Right lobe of liver (tissue), 6 donors: Measurements from ENCODE around the gene SMIM26. TPM values are rescaled to one million over a fixed set of nuclear protein-coding genes. Genes with fewer than 3 reads are reported as not detected.
A peak's percentile ranks its signal among the peaks of the same experiment; 100 is the strongest.

ENCODE experiments used
- ATAC-seq, 4 donors: fragments of 200-7000 bp; cut with Tn5 transposase; one replicate each; pipeline ENCODE4 v1.9.1; 2020; ENCODE audit warnings: mild to moderate bottlenecking in 4 of 4, moderate library complexity in 4 of 4
- DNase-seq, 3 donors: peaks; one replicate each; pipeline ENCODE4 v3.0.0-alpha.2; 2020
- H3K27ac ChIP-seq, 3 donors: fragments of 200-600 bp; one replicate each; pipeline ENCODE4 v1.8.0; 2022
- H3K27me3 ChIP-seq, 2 donors: fragments of 200-600 bp; one replicate each; pipeline ENCODE4 v1.8.0; 2022
- H3K36me3 ChIP-seq, 4 donors: fragments of 200-600 bp; sonication (generic) in 1 of 4; one replicate each; pipeline versions ENCODE4 v1.5.1 to v1.8.0; 2017 to 2022; ENCODE audit warnings: control low read depth in 1 of 4
- H3K4me1 ChIP-seq, 4 donors: fragments of 200-600 bp; sonication (generic) in 1 of 4; one replicate each; pipeline versions ENCODE4 v1.5.1 to v1.8.0; 2017 to 2022; ENCODE audit warnings: control low read depth in 1 of 4
- H3K4me3 ChIP-seq, 3 donors: fragments of 200-600 bp; one replicate each; pipeline ENCODE4 v1.8.0; 2022
- H3K9me3 ChIP-seq, 4 donors: fragments of 200-600 bp; sonication (generic) in 1 of 4; one replicate each; pipeline versions ENCODE4 v1.5.1 to v1.8.0; 2017 to 2022; ENCODE audit warnings: control low read depth in 1 of 4
- POLR2A ChIP-seq: fragments of 450-650 bp; IDR thresholded peaks from one replicate; pipeline ENCODE4 v1.6.1; 2017; ENCODE audit warnings: antibody characterized with exemption, mild to moderate bottlenecking
- WGBS: methylation state at CpG from one replicate; pipeline ENCODE4 v1.1.6; 2018; ENCODE audit warnings: low coverage, low lambda C conversion rate; ENCODE audit not compliant: insufficient coverage; ENCODE audit errors: missing lambda C conversion rate; 5-methylcytosine and 5-hydroxymethylcytosine counted together
- intact Hi-C, 2 donors: fragments of 100-400 bp; cut with DNase I; formaldehyde crosslinking; loops; one replicate each; pipeline versions ENCODE4 v1.11.2 to v1.14.1; 2022
- total RNA-seq, 6 experiments: library from RNA; depleted of rRNA in 2 of 6; stranded (reverse); fragments of >200 nt in 2 of 6; fragmentation: NEBNext Ultra II Directional in 3 of 6; extraction: Animal tissue kit (Norgen Biotek cat#: 25700) in 3 of 6; gene quantifications; one replicate each; pipeline versions ENCODE4 v1.1.0 to v1.2.4, GENCODE V29; 2016 to 2023
- TF ChIP-seq, protein P1 (sequence below), 4 donors: fragments of 200-600 bp in 3 of 4; fragments of 450-650 bp in 1 of 4; IDR thresholded peaks; one replicate each; pipeline versions ENCODE4 v1.5.1 to v1.8.0; 2016 to 2022; ENCODE audit warnings: antibody characterized with exemption in 4 of 4, mild to moderate bottlenecking in 2 of 4
- donor health status: DM: no; HTN: yes; CAD: no.
- donor health status: DM: no; HTN: no; CAD: no.
- donor health status: DM: no; HTN: no; CAD: no.
- donor health status: DM: no; HTN: yes; CAD: no.
- donor health status: DM: no; HTN: yes; CAD: no.

Gene SMIM26
- total RNA-seq, 6 experiments from 2014 or later, result 38.5 to 104 (median 42.4) TPM

GRCh38 chr20:18527339-18527738 is 39.9 kb upstream of the SMIM26 start:
- H3K9me3 ChIP-seq, result no peaks in the 10 kb centered on the region
- H3K4me1 ChIP-seq, result no peaks in the 10 kb centered on the region
- H3K27ac ChIP-seq, result no peak overlapping the region
- WGBS, result 83% methylated on average over 2 of the region's 2 CpGs
- DNase-seq (no peak), ATAC-seq (peak in 1 of 4 donors; percentile 17)
- no peak overlapping the region for H3K4me3 ChIP-seq
- intact Hi-C loops, result no loop called here
- peaks cover 0 to 83% (median 31%) of the 10 kb centered on the region in 4 donors for H3K36me3 ChIP-seq
- H3K27me3 ChIP-seq, result no peaks in the 10 kb centered on the region
- no peak for TF ChIP-seq POLR2A
- TF ChIP-seq, protein P1, sequence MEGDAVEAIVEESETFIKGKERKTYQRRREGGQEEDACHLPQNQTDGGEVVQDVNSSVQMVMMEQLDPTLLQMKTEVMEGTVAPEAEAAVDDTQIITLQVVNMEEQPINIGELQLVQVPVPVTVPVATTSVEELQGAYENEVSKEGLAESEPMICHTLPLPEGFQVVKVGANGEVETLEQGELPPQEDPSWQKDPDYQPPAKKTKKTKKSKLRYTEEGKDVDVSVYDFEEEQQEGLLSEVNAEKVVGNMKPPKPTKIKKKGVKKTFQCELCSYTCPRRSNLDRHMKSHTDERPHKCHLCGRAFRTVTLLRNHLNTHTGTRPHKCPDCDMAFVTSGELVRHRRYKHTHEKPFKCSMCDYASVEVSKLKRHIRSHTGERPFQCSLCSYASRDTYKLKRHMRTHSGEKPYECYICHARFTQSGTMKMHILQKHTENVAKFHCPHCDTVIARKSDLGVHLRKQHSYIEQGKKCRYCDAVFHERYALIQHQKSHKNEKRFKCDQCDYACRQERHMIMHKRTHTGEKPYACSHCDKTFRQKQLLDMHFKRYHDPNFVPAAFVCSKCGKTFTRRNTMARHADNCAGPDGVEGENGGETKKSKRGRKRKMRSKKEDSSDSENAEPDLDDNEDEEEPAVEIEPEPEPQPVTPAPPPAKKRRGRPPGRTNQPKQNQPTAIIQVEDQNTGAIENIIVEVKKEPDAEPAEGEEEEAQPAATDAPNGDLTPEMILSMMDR (IDR thresholded peaks at IDR 0.05), result no peak

DNA sequence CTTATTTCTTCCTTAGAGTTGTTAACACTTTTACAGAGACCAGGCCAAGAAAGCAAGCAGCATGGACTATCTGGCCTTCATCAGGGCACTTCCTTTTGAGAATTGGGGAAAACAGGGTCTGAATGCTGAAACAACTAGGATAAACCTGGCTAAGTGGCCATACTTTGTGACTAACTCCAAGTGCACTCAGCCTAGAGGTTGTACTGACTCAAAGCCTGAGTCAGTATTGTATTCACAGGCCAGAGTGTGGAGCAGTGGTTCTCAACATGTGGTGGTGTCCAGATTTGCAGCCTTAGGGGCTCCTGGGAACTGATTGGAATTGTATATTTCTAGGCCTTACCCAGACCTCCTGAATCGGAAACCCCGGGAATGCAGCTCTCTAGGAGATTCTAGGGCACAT is 39.4 kb upstream of the SMIM26 start:
- WGBS, result no CpG with 5 or more reads among the region's 2 CpGs

DNA sequence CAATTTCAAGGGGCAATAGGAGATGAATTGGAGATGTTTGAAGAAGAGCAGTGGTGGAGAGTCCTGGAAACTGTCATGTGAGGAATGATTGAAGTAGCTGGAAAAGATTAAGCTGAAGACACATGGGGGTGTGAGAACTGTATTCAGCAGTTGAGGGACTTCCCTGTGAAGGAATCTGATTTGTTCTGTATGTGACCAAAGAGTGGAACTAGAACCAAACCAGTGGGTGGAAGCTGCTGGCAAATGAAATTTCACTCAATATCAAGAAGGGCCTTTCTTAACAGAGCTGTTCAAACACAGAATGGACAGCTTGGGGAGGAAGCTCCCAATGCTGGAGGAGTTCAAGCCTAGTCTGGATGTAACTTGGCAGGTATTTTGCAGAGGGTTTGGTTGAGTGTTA is 38.2 kb upstream of the SMIM26 start:
- Histone ChIP-seq H3K4me1 (peaks cover 0 to 10% (median 0%) of the 10 kb centered on the region in 4 donors), H3K9me3 (no peaks in the 10 kb centered on the region), H3K27ac (no peak overlapping the region), H3K36me3 (peaks cover 0 to 93% (median 36%) of the 10 kb centered on the region in 4 donors), H3K4me3 (no peak overlapping the region), H3K27me3 (no peaks in the 10 kb centered on the region)
- TF ChIP-seq, protein P1 (IDR thresholded peaks at IDR 0.05), result no peak
- no peak for TF ChIP-seq POLR2A
- ATAC-seq, result no peak
- intact Hi-C loops, result no loop called here
- DNase-seq, result no peak

More for the DNA sequence above, 39.4 kb upstream of the SMIM26 start:
- intact Hi-C loops, result no loop called here
- Histone ChIP-seq H3K36me3 (peaks cover 0 to 88% (median 34%) of the 10 kb centered on the region in 4 donors), H3K4me1 (no peaks in the 10 kb centered on the region), H3K9me3 (no peaks in the 10 kb centered on the region), H3K27me3 (no peaks in the 10 kb centered on the region), H3K27ac (no peak overlapping the region), H3K4me3 (no peak overlapping the region)
- ATAC-seq, result no peak
- DNase-seq, result no peak
- no peak for TF ChIP-seq POLR2A
- TF ChIP-seq, protein P1 (IDR thresholded peaks at IDR 0.05), result no peak

GRCh38 chr20:18532626-18533025 is 34.6 kb upstream of the SMIM26 start:
- peaks cover 0 to 73% (median 23%) of the 10 kb centered on the region in 4 donors for H3K36me3 ChIP-seq
- DNase-seq, result no peak
- TF ChIP-seq POLR2A, result no peak
- TF ChIP-seq, protein P1 (IDR thresholded peaks at IDR 0.05), result no peak
- no peak overlapping the region for H3K4me3 ChIP-seq
- 89% methylated on average over 5 of the region's 6 CpGs for WGBS
- H3K4me1 ChIP-seq, result peaks cover 0 to 17% (median 2%) of the 10 kb centered on the region in 4 donors
- H3K27ac ChIP-seq, result no peak overlapping the region
- intact Hi-C loops, result no loop called here
- no peak for ATAC-seq
- no peaks in the 10 kb centered on the region for H3K27me3 ChIP-seq
- no peaks in the 10 kb centered on the region for H3K9me3 ChIP-seq

GRCh38 chr20:18533491-18533890 is 33.7 kb upstream of the SMIM26 start:
- no peak overlapping the region for H3K27ac ChIP-seq
- peaks cover 0 to 64% (median 19%) of the 10 kb centered on the region in 4 donors for H3K36me3 ChIP-seq
- no peaks in the 10 kb centered on the region for H3K9me3 ChIP-seq
- intact Hi-C loops, result no loop called here
- H3K27me3 ChIP-seq, result no peaks in the 10 kb centered on the region
- WGBS, result 33% methylated on average over 1 of the region's 1 CpG
- DNase-seq, result no peak
- peaks cover 0 to 17% (median 2%) of the 10 kb centered on the region in 4 donors for H3K4me1 ChIP-seq
- TF ChIP-seq POLR2A, result no peak
- TF ChIP-seq, protein P1 (IDR thresholded peaks at IDR 0.05), result no peak
- peak in 1 of 4 donors; percentile 11 for ATAC-seq
- H3K4me3 ChIP-seq, result no peak overlapping the region
